22Rv1 (cell line): ENCODE data around the gene UPF1.

ENCODE experiments used
- ZFX ChIP-seq: fragments of 450-650 bp; IDR thresholded peaks from 2 replicates; pipeline ENCODE4 v1.6.1; 2017; ENCODE audit warnings: antibody characterized with exemption, borderline replicate concordance
- TF ChIP-seq, protein P1 (sequence below): fragments of 450-650 bp; IDR thresholded peaks from 2 replicates; pipeline ENCODE4 v1.5.1; 2017; ENCODE audit warnings: mild to moderate bottlenecking

DNA sequence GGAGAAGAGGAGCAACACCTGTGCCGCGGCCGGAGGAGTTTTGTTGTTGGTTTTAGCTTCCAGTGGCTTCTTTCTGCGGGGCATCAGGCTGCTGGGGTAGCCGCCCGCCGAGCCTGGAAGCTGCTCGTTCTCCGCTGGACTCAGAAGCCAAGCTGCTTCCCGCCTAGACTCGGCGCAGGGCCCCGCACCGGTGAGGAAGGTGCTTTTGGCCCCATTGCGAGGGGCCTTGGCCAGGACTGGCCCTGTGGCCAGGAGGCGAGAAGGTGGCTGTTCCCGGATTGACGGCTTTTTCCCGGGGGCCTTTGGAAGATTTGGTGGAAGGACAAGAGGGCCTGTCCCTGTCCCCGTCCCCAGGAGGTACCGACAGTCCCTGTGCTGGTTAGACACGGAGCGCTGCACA lies 35.4 kb downstream of the UPF1 start:
- TF ChIP-seq, protein P1, sequence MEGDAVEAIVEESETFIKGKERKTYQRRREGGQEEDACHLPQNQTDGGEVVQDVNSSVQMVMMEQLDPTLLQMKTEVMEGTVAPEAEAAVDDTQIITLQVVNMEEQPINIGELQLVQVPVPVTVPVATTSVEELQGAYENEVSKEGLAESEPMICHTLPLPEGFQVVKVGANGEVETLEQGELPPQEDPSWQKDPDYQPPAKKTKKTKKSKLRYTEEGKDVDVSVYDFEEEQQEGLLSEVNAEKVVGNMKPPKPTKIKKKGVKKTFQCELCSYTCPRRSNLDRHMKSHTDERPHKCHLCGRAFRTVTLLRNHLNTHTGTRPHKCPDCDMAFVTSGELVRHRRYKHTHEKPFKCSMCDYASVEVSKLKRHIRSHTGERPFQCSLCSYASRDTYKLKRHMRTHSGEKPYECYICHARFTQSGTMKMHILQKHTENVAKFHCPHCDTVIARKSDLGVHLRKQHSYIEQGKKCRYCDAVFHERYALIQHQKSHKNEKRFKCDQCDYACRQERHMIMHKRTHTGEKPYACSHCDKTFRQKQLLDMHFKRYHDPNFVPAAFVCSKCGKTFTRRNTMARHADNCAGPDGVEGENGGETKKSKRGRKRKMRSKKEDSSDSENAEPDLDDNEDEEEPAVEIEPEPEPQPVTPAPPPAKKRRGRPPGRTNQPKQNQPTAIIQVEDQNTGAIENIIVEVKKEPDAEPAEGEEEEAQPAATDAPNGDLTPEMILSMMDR = no peak
- TF ChIP-seq ZFX = no peak
